Measurements from ENCODE around the gene ATF7.

- TF ChIP-seq, protein P1, sequence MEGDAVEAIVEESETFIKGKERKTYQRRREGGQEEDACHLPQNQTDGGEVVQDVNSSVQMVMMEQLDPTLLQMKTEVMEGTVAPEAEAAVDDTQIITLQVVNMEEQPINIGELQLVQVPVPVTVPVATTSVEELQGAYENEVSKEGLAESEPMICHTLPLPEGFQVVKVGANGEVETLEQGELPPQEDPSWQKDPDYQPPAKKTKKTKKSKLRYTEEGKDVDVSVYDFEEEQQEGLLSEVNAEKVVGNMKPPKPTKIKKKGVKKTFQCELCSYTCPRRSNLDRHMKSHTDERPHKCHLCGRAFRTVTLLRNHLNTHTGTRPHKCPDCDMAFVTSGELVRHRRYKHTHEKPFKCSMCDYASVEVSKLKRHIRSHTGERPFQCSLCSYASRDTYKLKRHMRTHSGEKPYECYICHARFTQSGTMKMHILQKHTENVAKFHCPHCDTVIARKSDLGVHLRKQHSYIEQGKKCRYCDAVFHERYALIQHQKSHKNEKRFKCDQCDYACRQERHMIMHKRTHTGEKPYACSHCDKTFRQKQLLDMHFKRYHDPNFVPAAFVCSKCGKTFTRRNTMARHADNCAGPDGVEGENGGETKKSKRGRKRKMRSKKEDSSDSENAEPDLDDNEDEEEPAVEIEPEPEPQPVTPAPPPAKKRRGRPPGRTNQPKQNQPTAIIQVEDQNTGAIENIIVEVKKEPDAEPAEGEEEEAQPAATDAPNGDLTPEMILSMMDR (IDR thresholded peaks at IDR 0.05; ENCODE audit: low read depth, low read length): no peak
- TF ChIP-seq EZH2phosphoT487 (IDR thresholded peaks at IDR 0.05; ENCODE audit: low read depth): no peak
Measured at GRCh38 chr12:53670971-53671370, 44.8 kb upstream of the ATF7 start.

Measured in OCI-LY3 (cell line).